Raji (cell line): ENCODE data around the gene S1PR3.

Source experiments
- POLR2A ChIP-seq: IDR thresholded peaks from 2 replicates; pipeline ENCODE4 v1.6.1; 2011; ENCODE audit warnings: low read depth, low read length, control low read depth; ENCODE audit not compliant: insufficient read depth

Gene S1PR3

GRCh38 chr9:88995200-88995577 lies 3.9 kb downstream of the S1PR3 start:
- no peak for TF ChIP-seq POLR2A

- TF ChIP-seq POLR2A, result no peak
These were observed 4.4 kb downstream of the S1PR3 start for GRCh38 chr9:88995627-88996026.

GRCh38 chr9:88996046-88996920 lies 5.0 kb downstream of the S1PR3 start:
- TF ChIP-seq POLR2A, result no peak

- TF ChIP-seq POLR2A, result no peak
These were observed 5.6 kb downstream of the S1PR3 start for GRCh38 chr9:88996921-88997235.

GRCh38 chr9:88997646-88998045 lies 6.4 kb downstream of the S1PR3 start:
- TF ChIP-seq POLR2A, result no peak

GRCh38 chr9:88998503-88998902 lies 7.2 kb downstream of the S1PR3 start:
- no peak for TF ChIP-seq POLR2A

GRCh38 chr9:88998911-88999310 lies 7.6 kb downstream of the S1PR3 start:
- TF ChIP-seq POLR2A, result no peak

GRCh38 chr9:89000371-89000781 lies 9.1 kb downstream of the S1PR3 start:
- no peak for TF ChIP-seq POLR2A

- TF ChIP-seq POLR2A, result no peak
These were observed 10.0 kb downstream of the S1PR3 start for GRCh38 chr9:89000973-89001916.

- no peak for TF ChIP-seq POLR2A
These were observed 10.8 kb downstream of the S1PR3 start for GRCh38 chr9:89001917-89002540.

GRCh38 chr9:89002987-89003386 lies 11.7 kb downstream of the S1PR3 start:
- TF ChIP-seq POLR2A, result no peak

GRCh38 chr9:89005323-89005722 lies 14.1 kb downstream of the S1PR3 start:
- no peak for TF ChIP-seq POLR2A

GRCh38 chr9:89006267-89006666 lies 15.0 kb downstream of the S1PR3 start:
- TF ChIP-seq POLR2A, result no peak

- no peak for TF ChIP-seq POLR2A
These were observed 16.0 kb downstream of the S1PR3 start for GRCh38 chr9:89006996-89007967.

- no peak for TF ChIP-seq POLR2A
These were observed 16.9 kb downstream of the S1PR3 start for GRCh38 chr9:89008055-89008743.
